Measurements from ENCODE around the gene DVL2. TPM values are rescaled to one million over a fixed set of nuclear protein-coding genes. Genes with fewer than 3 reads are reported as not detected.

DVL2 gene
- total RNA-seq, 2 donors from 2014 or later, result 52.3 to 116 TPM

- Histone ChIP-seq H3K36me3 (peaks cover 2 to 20% of the 10 kb centered on the region in 2 donors), H3K4me1 (replicated peaks) (peaks cover 19% of the 10 kb centered on the region), H3K27ac (peak overlapping the region in 1 of 2 donors; percentile 99), H3K9me3 (no peaks in the 10 kb centered on the region), H3K27me3 (replicated peaks; ENCODE audit: insufficient read depth) (no peaks in the 10 kb centered on the region), H3K4me3 (no peak overlapping the region)
- TF ChIP-seq POLR2AphosphoS5 (IDR thresholded peaks at IDR 0.05), result no peak
- TF ChIP-seq, protein P1, sequence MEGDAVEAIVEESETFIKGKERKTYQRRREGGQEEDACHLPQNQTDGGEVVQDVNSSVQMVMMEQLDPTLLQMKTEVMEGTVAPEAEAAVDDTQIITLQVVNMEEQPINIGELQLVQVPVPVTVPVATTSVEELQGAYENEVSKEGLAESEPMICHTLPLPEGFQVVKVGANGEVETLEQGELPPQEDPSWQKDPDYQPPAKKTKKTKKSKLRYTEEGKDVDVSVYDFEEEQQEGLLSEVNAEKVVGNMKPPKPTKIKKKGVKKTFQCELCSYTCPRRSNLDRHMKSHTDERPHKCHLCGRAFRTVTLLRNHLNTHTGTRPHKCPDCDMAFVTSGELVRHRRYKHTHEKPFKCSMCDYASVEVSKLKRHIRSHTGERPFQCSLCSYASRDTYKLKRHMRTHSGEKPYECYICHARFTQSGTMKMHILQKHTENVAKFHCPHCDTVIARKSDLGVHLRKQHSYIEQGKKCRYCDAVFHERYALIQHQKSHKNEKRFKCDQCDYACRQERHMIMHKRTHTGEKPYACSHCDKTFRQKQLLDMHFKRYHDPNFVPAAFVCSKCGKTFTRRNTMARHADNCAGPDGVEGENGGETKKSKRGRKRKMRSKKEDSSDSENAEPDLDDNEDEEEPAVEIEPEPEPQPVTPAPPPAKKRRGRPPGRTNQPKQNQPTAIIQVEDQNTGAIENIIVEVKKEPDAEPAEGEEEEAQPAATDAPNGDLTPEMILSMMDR (IDR thresholded peaks at IDR 0.05), result no peak
- TF ChIP-seq POLR2A (IDR thresholded peaks at IDR 0.05), result no peak
- 67% methylated on average over 7 of the region's 7 CpGs for WGBS
- intact Hi-C loops (cut with DNase I), result no loop called here
- DNase-seq (ENCODE audit: low spot score), result no peak
These were observed 11.4 kb downstream of the DVL2 start for GRCh38 chr17:7222972-7223292.

DNA sequence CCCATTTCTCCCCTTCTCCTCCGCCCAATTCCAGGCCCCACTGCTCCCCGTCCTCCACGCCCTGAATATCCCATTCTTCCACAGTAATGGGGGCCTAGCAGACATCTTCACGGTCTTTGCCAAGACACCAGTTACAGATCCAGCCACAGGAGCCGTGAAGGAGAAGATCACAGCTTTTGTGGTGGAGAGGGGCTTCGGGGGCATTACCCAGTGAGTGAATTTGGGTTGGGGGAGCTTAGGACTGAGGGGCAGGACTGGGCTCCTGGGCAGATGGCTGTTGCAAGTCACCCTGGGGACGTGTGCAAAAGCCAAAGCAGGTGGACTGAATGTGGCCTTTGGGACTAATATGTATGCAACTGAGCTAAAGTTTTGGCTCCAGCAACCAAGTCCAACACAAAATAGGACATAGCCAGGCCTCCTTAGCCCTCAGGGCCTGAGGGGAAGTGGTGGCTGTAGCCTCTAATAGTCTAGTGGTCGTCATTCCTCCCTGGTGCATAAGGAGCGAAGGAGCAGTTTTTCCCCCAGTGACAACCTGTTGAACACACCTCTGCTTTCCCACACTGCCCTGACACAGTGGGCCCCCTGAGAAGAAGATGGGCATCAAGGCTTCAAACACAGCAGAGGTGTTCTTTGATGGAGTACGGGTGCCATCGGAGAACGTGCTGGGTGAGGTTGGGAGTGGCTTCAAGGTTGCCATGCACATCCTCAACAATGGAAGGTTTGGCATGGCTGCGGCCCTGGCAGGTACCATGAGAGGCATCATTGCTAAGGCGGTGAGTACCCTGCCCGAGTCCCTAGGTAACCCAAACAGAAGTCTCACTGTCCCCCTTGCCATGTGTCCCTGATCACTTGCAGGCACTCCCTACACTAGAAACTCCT is 12.0 kb downstream of the DVL2 start:
- intact Hi-C loops (cut with DNase I), result no loop called here
- TF ChIP-seq, protein P1 (IDR thresholded peaks at IDR 0.05), result no peak
- TF ChIP-seq POLR2AphosphoS5 (IDR thresholded peaks at IDR 0.05) (no peak), POLR2A (IDR thresholded peaks at IDR 0.05) (no peak)
- H3K36me3 ChIP-seq, result peaks cover 2 to 20% of the 10 kb centered on the region in 2 donors
- peak overlapping the region; percentile 97 to 99 for H3K27ac ChIP-seq
- H3K4me3 ChIP-seq, result no peak overlapping the region
- no peak for DNase-seq (ENCODE audit: low spot score)
- 77% methylated on average over 15 of the region's 15 CpGs for WGBS
- H3K4me1 ChIP-seq (replicated peaks), result peaks cover 18% of the 10 kb centered on the region
- no peaks in the 10 kb centered on the region for H3K27me3 ChIP-seq (replicated peaks; ENCODE audit: insufficient read depth)
- H3K9me3 ChIP-seq, result no peaks in the 10 kb centered on the region

GRCh38 chr17:7221278-7222092 is 12.8 kb downstream of the DVL2 start:
- peaks cover 0 to 20% of the 10 kb centered on the region in 2 donors for H3K36me3 ChIP-seq
- no peaks in the 10 kb centered on the region for H3K27me3 ChIP-seq (replicated peaks; ENCODE audit: insufficient read depth)
- TF ChIP-seq POLR2AphosphoS5 (IDR thresholded peaks at IDR 0.05), result no peak
- TF ChIP-seq, protein P1 (IDR thresholded peaks at IDR 0.05), result no peak
- no peak for TF ChIP-seq POLR2A (IDR thresholded peaks at IDR 0.05)
- H3K4me3 ChIP-seq, result peak overlapping the region; percentile 74 to 86
- intact Hi-C loops (cut with DNase I), result no loop called here
- H3K4me1 ChIP-seq (replicated peaks), result peaks cover 18% of the 10 kb centered on the region
- no peaks in the 10 kb centered on the region for H3K9me3 ChIP-seq
- 69% methylated on average over 10 of the region's 10 CpGs for WGBS
- peak overlapping the region; percentile 97 to 99 for H3K27ac ChIP-seq
- no peak for DNase-seq (ENCODE audit: low spot score)

DNA sequence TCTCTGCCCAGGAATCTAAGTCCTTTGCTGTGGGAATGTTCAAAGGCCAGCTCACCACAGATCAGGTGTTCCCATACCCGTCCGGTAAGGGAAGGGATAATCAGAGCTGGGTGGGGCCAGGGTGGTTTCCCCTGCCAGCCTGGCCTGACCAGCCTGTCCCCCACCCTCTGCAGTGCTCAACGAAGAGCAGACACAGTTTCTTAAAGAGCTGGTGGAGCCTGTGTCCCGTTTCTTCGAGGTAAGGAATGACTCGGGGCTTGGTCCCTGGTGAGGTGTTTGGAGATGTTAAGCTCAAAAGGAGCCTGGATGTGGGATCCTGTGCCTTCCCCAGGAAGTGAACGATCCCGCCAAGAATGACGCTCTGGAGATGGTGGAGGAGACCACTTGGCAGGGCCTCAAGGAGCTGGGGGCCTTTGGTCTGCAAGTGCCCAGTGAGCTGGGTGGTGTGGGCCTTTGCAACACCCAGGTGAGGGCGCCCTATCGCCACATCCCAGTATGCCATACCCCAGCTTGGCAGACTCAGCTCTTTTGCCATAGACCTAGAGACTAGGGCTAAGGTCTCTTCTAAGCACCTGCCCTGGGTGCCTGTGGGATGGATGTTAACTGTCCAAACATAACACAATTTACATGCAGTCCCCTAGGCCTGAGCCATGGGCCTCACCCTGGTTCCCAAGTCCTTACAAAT is 13.6 kb downstream of the DVL2 start:
- Histone ChIP-seq H3K27me3 (replicated peaks; ENCODE audit: insufficient read depth) (no peaks in the 10 kb centered on the region), H3K27ac (peak overlapping the region; percentile 97 to 99), H3K36me3 (peaks cover 0 to 20% of the 10 kb centered on the region in 2 donors), H3K4me3 (peak overlapping the region; percentile 74 to 86), H3K9me3 (no peaks in the 10 kb centered on the region), H3K4me1 (replicated peaks) (peaks cover 18% of the 10 kb centered on the region)
- WGBS, result 18% methylated on average over 11 of the region's 11 CpGs
- DNase-seq (ENCODE audit: low spot score), result peak; percentile 79
- TF ChIP-seq, protein P1 (IDR thresholded peaks at IDR 0.05), result peak in 3 of 4 experiments; percentile 32 to 60 (median 51)
- TF ChIP-seq POLR2A (IDR thresholded peaks at IDR 0.05), result no peak
- peak; percentile 40 for TF ChIP-seq POLR2AphosphoS5 (IDR thresholded peaks at IDR 0.05)
- intact Hi-C loops (cut with DNase I), result no loop called here

All from prostate gland (tissue), 2 donors.